Kidney glomerular epithelial cell (primary cell): Measurements from ENCODE around the gene GDF11.

Experiments
- DNase-seq: peaks from one replicate; lab custom pipeline; 2025; lab: John Stamatoyannopoulos, UW

Gene GDF11

DNA sequence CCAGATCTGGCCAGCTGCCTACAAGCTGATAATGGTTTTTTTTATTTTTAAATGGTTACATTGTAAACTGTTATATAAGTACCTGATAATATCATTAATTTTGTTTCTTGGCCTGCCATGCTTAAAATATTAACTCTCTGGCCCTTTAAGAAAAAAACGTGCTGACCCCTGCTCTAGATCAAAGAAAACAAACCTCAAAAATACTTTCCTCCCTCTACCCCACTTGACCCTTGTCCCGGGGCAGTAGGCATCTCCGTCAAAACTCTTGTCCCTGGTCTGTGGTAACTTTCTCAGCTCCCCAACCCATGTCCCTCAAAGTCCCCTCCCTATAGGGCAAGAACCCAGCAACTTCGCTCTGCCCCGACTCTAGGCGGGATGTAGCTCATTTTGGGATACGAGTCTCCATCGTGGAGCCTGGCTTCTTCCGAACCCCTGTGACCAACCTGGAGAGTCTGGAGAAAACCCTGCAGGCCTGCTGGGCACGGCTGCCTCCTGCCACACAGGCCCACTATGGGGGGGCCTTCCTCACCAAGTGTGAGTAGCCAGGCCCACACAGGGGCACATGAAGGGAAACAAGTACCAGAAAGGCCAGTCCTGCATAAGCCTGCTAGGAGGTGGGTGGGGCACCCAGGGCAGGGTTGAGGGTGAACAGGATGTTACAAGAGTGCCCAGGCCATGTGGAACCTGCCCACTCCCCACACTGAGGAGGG is 19.3 kb upstream of the GDF11 start:
- no peak for DNase-seq

DNA sequence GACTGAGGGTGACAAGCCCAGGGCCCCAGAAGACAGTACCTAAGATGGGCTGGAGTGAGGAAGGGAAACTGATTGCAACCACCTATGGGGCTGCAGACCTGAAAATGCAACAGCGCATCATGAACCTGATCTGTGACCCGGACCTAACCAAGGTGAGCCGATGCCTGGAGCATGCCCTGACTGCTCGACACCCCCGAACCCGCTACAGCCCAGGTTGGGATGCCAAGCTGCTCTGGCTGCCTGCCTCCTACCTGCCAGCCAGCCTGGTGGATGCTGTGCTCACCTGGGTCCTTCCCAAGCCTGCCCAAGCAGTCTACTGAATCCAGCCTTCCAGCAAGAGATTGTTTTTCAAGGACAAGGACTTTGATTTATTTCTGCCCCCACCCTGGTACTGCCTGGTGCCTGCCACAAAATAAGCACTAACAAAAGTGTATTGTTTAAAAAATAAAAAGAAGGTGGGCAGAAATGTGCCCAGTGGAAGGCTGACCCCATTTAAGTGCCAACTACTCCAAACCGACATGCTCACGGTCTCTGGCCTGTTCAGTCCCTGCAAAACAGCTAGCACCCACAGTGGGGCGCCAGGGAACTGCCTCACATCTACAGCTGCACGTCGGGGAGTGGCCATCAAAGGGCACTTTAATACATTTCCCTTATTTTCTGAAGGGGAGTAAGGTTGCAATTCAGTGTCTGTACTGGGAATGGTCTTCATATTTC is 18.5 kb upstream of the GDF11 start:
- DNase-seq: peak; percentile 33

DNA sequence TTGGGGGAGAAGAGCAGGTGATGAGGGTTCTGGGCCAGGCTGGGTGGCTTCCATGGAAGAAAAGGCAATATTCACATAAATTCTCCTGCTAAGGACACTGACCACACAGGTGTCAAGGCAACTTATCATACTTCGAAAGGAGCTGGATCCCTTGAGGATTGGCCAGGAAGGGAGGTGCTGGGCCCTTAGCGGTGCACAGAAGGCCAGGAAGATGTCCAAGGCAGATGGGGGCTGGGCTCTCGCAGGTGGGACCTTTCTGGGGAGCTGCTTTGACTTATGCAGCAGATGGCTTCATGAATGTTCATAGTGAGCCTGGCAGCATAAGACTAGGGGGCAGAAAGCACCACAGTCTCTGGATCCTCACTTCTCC is 18.0 kb upstream of the GDF11 start:
- no peak for DNase-seq

DNA sequence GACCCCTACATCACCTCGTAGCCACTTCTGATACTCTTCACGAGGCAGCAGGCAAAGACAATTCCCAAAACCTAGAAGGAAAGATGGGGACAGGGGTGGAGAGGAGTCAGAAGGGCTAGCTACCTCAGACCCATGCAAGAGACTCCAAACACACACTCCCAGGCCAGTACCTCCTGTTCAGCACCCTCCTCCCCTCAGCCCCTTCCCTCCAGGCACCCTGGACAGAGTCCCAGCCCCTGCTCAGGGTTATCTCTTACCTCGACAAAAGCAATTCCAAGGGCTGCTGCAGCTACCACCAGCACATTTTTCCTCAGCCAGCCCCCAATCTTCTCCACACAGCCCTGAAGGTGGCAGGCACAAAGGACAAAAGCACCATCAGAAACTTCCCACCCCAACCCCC is 17.4 kb upstream of the GDF11 start:
- DNase-seq: no peak

DNA sequence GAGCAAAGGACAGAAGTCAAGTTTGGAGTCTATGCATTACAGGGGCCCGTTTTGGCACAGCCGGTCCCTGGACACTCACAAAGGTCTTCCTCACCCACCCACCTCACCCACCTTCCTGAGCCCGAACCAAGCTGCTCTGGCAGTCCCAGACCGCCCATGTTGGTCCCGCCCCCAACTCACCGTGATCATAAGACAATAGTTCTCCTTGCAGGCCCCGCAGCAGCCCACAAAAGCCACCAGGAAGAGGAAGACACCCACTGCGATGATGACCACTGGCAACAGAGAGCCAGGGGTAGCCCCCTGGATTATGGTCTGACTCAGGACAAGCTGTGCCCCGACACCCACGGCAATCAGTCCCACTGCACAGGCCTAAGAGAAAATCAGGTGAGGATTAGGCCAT is 16.0 kb upstream of the GDF11 start:
- DNase-seq: no peak

DNA sequence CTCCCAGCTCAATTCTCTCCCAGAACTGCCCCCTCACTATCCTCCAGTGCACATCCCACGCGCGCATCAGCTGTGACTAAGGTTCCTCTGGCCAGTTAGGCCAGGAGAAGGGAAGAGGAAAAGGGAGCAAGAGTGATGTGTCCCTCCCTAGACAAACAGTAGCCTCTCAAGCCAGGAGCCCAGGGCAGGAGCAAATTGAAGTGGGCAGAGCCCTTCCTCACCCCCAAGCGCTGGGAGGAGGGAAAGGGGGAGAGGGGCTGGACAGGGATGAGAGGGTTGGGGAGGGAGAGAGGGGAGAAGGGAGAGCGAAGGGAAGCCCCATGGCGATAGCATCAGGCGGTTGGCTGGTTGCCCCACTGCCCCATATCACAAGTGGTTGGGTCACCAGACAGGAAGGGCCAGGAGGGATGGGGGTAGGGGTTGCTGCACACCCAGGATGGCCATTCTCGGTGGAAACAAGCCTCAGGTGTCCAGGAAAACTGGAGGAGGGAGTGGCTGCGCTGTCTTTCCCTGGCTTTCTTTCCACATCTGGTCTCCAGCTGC is 15.2 kb upstream of the GDF11 start:
- DNase-seq: peak; percentile 71

DNA sequence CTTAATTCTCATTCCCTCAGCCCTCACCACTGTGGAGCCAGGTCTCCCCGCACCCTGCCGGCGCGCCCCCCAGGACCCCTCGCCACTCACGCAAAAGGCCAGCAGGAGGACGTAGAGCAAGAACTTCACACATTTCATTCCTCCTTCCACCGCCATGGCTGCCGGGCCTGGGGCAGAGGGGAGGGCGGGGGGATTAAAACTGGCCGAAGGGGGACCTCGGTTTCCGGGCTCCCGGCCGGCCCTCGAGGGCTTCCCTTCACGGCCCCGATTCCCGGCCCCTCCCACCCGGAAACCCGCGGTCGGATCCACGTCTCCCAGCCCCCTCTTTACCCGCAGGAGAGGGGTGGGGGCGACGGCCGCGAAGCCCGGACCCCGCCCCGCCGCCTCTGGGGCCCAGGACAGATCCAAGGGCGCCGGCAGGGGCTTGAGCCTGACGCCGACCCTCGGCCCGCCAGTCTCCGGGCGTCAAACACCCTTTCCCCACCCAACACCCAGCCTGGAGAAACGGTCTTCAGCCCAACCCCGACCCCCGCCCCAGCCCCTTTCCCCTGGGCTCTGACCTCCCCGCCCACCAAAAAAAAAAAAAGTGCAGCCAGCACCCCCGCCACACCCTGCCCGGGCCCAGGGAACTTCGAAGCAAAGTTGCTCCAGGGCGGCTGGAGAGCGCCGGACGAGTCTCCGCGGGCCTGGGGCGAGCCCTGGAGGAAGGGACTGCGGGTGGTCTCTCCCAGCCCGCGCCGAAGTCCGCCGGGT is 14.6 kb upstream of the GDF11 start:
- no peak for DNase-seq

DNA sequence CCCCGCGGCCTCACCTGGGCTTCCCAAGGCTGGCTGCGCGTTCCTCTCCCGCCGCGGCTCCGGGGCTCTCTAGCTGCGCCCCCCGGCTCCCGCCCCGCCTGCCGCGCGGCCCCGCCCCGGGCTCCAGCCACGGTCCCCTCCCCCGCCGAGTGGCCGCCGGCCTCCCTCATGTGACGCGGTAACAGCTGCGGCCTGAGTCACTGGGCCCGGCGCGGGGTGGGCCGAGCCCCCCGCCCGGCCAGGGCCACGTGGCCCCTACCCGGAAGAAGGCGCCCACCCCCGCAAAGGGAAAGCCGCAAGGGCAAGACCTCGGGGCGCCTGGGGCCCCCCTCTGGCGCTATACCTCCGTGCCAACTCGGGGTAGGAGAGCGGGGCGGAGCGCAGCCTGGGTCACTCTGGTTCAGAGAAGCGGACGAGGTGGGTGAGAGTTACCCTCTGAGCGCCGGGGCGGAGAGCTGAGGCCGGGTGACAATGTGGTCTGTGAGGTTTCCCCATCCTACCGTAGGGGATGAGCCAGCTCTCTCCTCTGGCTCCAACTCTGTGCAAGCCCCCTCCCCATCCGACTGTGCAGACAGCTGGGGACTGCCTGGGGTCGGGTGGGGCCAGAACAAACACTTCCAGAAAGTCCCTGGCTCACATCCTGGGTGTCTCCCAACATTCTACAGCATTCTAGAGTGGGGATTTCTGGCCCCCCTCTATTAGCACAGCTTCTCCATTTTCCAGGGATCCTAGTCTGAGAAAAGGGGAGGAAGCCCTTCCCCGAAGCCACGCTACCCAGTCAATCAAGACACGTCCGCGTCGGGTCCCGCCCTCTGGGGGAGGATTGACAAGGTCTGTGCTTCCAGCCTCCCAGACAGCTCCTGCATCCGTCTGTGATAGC is 13.7 kb upstream of the GDF11 start, which contains the start of gene CD63:
Gene CD63, minus strand, starts transcription at position 71 of the 880 bp plus-strand sequence. CDS start 668 bp downstream, outside the sequence.
- DNase-seq: peak; percentile 89

DNA sequence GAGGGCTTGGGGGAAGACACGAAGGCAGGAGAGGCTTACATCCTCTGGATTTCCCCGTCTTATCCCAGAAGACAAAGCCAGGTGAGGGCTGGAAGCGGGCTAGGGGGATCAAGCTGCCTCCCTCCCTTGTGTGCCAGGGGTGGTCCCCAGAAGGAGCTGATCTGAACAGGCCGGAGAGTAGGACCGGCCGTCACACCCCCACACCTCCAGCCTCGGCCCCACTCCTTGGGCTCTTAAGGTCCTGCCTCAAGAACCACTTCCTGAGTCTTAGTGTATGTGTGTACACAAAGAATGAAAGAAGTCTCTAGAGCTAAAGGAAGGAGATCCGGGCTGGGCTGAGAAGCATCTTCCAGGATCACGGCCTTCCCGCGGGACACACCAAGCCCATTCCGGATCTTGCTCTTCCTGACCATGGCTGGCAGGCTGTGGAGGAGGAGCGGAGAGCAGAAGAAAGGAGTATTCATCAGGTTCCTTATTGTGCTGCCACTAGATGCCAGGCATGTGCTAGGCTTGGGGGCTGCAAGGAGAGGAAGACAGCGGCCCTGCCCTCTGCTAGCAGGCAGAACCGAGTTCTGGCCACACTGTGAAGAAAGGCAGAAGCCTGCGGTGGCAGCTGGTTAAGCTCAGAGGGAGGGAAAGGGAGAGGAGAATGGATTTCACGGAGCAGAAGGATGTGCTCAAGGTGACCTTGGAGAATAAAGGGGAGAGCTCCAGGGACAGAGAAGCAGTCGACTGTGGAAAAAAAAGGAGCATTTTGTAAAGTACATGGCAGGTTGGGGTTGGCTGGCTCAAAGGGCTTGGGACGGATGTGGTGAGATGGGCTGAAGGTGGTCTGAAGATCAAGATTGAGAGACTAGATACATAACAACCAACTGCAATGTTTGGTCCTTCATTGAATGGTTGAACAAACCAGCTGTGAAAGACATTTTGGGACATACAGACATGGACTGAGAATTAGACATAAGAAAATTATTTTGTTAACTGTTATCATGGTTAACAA is 12.8 kb upstream of the GDF11 start:
- peak; percentile 74 for DNase-seq

DNA sequence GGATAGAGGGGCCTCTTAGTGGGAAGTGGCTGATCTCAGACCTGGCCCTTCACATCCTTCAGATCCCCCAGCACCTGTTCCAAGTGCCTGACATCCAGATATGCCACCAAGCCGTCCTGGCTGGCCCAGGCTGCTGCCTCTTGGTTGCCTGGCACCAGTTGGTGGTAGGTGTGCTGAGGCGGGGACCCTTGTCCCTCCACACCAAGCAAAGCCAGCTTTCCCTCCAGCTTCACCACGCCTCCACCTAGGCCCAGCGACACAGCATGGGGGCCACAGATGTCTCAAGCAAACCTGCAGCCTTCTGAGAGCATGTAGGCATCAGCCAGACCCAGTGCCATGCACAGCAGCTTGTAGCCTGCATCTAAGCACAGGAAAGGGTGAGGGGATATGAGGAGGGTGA is 10.6 kb upstream of the GDF11 start:
- no peak for DNase-seq

DNA sequence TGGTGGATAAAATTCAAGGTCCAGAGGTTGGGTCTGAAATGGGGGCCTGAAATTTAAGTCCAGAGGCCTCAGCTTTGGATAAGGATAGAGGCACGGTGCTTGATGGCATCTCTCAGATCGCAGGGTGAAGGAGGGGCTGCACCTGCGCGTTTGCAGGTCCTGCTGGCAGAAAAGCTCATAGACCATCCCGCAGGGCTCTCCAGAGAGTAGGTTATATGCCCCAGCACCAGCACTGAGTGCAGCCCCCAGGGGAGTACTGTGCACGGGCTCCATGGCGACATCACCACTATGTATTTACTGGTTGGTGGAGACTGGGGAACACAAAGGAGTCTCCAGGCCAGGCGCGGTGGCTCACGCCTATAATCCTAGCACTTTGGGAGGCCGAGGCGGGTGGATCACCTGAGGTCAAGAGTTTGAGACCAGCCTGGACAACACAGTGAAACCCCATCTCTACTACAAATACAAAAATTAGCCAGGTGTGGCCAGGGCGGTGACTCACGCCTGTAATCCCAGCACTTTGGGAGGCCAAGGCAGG is 9.8 kb upstream of the GDF11 start:
- no peak for DNase-seq

DNA sequence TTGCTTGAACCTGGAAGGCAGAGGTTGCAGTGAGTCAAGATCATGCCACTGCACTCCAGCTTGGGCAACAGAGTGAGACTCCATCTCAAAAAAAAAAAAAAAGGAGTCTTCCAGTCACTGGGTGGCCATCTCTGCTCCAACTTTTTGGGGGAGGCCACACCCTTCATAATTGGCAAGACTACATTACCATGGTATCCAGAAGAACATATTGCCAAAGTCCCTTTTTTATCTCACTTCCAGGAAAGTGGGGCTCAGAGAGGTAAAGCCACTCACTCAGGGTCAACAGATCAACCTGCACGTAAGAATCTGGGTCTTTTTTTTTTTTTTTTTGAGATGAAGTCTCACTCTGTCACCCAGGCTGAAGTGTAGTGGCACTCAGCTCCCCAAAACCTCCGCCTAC is 9.1 kb upstream of the GDF11 start:
- DNase-seq: no peak

DNA sequence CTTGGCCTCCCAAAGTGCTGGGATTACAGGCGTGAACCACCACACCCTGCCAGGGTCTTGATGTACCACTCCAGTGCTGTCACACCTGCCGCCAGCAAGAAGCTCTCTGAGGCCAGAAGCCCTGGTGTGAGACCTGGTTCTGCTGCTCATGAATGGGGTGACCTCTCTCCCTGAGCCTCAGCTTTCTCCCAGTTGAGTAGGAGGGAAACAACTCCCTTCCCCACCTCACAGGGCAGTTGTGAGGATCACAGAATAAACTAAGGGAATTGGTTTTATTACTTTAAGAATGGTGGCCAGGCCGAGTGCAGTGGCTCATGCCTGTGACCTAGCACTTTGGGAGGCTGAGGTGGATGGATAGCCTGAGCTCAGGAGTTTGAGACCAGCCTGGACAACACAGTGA is 8.3 kb upstream of the GDF11 start:
- no peak for DNase-seq

DNA sequence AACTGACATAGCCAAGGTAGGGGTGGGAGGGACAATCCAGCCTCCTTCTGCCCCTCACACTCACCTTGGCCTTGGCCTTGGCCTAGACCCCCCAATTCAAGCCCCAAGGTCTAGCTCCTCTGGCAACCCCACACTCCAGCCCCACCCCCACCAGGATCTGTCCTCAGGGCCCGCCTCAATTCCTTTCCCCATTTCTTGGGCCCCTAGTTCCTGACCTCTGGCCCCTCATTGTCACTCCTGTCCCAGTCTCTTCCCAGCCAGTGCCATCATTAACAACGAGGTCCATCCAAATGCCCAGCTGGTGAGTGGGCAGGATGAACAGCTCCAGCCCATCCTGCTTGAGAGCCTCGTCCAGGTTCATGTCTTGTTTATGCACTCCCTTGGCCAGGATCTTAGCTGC is 6.8 kb upstream of the GDF11 start:
- DNase-seq: no peak

DNA sequence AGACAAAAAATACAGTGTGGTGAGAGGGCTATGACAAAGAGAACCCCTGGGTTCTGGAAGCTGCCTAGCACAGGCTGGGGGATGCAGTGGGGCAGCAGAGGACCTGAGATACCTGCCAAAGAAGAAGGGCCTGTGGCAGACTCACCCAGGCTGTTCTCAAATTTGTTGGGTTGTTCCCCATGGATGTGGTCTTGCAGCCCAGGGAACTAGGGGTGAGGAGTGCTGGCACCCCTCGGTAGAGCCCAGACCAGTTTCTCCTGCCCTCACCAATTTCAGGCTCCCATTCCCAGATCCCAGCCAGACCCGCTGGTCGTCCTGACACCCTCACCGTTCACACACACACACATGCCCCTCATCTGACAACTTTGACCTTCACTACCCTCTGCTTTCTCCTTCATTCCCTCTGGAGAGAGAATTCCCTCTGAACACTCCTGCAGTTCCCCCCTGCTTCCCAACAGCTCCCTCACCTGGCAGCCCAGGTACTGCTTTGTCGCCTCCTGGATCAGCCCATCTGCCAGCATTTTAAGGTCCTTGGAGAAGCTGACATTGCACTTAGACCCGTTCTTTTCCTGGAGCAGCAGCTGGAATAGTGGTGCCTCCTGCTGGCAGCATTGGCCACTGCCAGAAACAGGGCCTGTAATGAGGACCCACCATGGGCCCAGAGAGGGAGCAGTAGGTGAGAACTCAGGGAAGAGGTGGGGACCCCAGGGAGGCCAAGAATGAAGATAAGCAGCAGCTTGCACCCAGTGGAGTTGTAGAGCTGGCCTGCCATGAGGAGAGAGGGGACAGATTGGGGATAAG is 5.9 kb upstream of the GDF11 start:
- DNase-seq: peak; percentile 78

DNA sequence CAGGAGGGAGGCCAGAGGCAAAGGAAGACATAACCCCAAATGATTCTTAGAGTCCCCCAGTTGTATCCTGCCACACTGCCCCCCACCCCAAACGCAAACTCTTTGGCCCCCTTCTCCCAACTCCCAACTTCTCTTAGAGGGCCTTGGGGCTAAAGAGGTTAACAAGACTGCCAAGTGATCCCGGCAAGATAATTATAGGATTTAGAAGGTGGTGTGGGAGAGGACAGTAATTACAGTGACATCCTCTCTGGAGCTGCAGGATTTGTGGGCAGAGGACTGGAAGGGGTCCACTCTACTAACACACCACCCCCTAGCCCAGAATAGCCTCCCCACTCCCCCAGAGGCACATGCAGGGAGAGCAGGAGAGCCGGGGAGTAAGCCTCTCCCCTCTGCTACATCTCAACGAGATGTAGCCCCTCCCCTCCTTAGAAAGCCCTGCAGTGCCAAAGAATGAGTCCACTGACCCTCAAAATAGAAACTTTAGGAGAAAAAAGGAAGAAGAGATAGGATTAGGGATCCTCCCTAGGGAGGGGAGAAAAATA is 5.3 kb upstream of the GDF11 start:
- no peak for DNase-seq

DNA sequence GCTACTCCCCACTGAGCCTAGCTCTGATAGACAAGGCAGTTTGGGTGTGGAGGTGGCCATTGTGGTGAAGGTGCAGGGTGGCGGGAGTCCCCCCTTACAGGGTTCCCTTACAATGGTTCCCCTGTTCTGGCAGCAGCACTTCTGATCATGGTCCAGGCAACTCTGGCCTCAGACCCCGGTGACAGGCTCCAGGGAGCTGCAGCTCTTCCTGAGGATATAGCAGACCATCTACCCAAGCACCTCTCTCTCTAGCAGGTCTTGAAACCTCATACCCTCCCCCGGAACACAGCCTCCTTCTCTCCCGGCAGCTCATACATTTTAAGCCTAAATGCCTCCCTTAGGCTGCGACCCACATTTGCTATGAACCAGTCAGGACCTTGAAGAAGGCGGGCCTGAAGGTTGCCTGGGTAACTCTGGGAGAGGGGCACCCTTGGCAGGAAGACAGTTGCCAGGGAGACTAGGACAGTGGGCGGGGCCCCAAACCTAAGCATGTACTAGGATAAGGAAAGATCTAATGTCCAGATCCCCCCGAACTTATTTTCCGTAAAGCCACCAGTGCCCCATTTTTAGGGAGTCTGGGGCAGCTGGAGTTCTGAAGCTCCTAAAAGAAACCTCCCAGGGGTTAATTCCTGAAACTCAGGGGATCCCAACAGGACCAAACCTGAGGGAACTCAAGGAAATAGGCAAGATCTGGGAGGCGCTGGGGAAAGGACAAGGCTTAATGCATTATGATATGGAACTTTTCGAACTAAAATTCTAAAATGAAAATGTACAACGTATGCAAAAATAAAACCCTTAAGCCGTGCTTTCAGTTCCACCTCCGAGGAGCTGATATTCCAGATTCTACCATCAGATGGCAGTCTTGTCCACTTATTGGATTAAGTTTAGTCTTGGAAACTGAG is 4.5 kb upstream of the GDF11 start:
- DNase-seq: peak; percentile 71

DNA sequence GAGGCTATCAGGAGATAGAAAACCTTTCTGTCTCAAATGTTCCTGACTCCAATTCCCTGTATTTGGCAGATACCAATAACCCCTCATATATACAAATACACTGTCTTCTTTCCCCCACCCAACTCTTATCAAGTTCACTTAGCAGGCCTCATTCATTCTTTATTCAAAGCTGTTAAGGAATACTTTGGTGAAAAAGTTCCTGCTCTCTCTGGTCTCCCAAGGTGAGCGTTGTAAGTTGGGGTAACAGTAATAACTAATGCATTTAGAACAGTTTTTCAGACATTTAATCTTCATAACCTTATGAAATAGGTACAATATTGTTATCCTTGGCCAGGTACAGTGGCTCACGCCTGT is 3.9 kb upstream of the GDF11 start:
- no peak for DNase-seq
